GM12873 (cell line): Measurements from ENCODE around the gene LHX2.

ENCODE experiments used
- CTCF ChIP-seq: IDR thresholded peaks from 2 replicates; pipeline ENCODE4 v1.5.1; 2012; ENCODE audit warnings: low read depth, mild to moderate bottlenecking, moderate library complexity, low read length, control low read depth; ENCODE audit not compliant: insufficient read depth; ENCODE audit errors: missing control alignments

The LHX2 gene

GRCh38 chr9:124082622-124083021, 71.1 kb downstream of the LHX2 start:
- TF ChIP-seq CTCF = no peak
